Gastroesophageal sphincter (tissue), 3 donors: ENCODE measurements around the gene CCPG1.

Experiments
- POLR2AphosphoS5 ChIP-seq: sonication (generic); formaldehyde crosslinking; IDR thresholded peaks from one replicate; pipeline ENCODE4 v1.6.1; 2017; ENCODE audit warnings: antibody characterized with exemption
- TF ChIP-seq, protein P1 (sequence below), 4 experiments: fragments of 200-600 bp in 2 of 4; fragments of 450-650 bp in 2 of 4; sonication (generic) in 1 of 4; IDR thresholded peaks; one replicate each; pipeline ENCODE4 v1.5.1; 2017 to 2019; ENCODE audit warnings: antibody characterized with exemption in 4 of 4, mild to moderate bottlenecking in 2 of 4, moderate library complexity in 2 of 4

DNA sequence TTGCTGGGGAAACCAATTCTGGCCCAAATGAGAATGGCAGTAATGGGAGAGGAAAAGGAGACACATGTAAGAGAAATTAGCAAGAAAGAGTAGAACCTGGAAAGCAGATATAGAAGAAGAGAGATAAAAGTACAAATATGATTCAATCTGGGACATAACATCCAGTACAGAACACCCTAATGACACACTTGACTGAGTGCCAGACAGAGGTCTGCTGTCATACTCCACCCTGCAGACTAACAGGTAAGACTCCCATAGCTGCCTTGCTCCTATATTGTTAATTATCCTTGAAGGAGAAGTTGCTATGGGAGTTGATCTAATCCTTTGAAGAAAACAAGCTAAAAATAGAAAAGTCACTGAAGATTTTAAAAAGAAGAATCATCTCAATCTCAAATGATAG is 21.1 kb downstream of the CCPG1 start:
- no peak for TF ChIP-seq POLR2AphosphoS5
- TF ChIP-seq, protein P1, sequence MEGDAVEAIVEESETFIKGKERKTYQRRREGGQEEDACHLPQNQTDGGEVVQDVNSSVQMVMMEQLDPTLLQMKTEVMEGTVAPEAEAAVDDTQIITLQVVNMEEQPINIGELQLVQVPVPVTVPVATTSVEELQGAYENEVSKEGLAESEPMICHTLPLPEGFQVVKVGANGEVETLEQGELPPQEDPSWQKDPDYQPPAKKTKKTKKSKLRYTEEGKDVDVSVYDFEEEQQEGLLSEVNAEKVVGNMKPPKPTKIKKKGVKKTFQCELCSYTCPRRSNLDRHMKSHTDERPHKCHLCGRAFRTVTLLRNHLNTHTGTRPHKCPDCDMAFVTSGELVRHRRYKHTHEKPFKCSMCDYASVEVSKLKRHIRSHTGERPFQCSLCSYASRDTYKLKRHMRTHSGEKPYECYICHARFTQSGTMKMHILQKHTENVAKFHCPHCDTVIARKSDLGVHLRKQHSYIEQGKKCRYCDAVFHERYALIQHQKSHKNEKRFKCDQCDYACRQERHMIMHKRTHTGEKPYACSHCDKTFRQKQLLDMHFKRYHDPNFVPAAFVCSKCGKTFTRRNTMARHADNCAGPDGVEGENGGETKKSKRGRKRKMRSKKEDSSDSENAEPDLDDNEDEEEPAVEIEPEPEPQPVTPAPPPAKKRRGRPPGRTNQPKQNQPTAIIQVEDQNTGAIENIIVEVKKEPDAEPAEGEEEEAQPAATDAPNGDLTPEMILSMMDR (IDR thresholded peaks at IDR 0.05) = no peak
